GM19099 (cell line): ENCODE data around the gene HNMT.

ENCODE experiments used
- POLR2A ChIP-seq: IDR thresholded peaks from 3 replicates; pipeline ENCODE4 v1.6.1; 2011; ENCODE audit warnings: low read depth; ENCODE audit not compliant: insufficient read length; ENCODE audit errors: extremely low read depth

HNMT gene

DNA sequence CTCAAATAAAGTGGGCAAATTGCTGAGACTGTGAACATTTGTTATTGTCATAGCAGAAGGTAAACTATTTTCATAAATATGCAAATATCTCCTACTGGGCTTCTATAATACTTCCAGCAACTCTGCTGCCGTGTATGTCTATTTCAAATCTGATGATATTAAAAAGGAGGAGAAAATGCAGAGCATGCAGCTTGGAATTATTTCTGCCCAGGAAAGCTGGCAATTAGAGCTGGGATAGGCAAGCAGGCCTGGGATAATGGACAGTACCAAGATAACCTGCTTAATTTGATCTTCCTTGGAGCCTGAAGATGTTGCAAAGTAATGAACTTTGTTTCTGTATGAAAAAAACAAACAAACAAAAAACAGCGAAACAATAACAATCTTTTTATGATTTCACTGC is 72.8 kb downstream of the HNMT start:
- no peak for TF ChIP-seq POLR2A

DNA sequence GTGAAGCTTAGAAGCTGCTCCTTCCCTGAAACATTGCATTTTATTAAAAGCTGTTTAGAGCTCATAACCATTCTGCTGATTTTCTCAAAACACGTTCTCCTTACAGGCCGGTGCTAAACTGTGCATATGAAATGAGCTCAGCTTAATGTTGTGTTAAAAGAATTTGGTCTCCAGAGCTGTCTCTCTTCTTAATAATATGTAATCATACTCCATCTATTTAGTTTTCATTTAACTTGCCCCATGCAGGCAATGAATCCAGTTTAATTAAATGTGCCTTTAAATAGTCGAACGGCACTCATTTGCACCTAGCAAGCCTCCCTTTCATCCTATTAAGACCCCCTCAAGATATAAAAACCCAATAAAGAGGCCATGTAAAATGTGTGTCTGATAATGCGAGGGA is 76.3 kb downstream of the HNMT start:
- no peak for TF ChIP-seq POLR2A

DNA sequence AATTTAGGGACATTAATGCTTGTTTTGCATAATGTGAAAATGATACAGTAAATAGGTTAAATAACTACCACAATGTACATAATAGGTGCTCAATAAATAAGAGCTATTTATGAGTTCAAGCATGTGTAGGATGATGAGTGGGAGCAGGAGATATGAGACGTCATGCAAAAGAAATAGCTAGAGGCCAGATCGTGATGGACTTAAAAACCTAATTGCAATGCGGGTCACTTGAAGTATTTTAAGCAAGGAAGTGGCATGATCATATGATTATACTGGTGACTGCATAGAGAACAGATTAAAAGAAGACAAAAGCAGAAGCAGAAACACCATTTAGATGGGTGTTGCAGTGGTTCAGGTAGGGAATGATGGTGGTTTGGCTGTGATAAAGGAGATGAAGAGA is 78.0 kb downstream of the HNMT start:
- no peak for TF ChIP-seq POLR2A

DNA sequence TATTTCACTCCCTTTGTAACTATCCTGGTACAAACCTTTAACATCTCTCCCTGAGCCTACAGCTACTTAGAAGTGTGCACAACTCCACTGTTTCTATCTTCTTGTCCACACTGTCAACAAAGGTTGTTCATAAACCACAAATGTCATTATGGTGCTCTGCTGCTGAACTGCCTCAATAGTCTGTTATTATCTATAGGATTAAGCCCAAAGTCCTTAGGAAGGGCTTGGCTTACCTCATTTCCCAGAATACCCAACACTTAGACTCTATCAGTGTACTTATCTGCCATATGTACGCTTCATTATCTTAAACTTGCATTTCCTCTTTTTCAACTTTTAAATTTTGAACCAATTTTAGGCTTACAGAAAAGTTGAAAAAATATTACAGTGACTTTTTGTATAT is 94.2 kb downstream of the HNMT start:
- TF ChIP-seq POLR2A, result no peak

DNA sequence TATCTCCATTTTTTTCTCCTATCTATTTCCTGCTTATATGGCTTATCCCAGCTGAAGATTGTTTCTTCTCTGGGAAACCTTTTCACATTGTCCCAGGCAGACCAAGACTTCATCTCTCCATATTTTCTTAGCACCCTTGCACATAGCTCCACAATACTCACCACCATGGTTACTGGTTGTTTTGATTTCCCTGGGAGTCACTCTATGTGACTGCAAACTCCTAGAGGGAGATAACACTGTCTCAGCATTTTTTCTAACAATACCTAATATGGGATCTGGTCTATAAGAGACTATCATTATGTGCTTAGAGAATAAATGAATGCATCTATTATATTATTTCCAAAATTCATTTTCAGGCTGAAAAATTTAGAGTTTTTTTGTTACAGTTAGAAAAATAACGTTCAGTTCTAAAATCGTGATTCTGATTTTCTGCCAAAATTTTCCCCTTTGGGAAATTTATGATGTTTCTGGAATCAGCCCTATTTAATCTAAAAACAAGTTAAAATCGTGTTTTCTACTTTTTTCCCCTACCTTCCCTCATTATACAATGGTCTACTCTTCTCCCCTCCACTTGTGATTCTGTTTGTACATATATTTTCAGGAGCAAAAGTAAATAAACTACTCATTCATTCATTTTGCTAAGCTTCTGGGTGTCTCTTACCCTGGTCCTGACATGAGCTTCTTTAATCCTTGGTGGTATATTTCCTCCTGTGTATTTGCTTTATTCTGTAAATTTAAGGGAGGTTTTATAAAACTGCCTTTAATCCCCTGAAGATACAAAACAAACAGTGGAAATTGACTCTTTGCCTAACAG is 95.4 kb downstream of the HNMT start:
- no peak for TF ChIP-seq POLR2A

DNA sequence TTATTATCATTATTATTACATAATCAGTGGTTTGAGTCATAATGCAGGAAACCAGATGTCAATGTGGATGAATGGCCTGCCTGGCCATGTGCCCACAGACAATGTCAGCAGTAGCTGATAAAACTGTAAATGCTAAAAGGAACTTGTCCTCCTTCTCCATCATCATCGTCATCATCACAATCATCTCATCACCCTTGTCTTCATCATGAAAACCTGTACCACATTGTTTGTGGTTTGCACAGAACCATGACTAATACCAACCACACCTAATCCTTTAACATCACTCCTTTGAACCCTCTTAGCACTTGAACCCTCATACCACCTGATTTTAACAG is 96.0 kb downstream of the HNMT start:
- TF ChIP-seq POLR2A, result no peak

DNA sequence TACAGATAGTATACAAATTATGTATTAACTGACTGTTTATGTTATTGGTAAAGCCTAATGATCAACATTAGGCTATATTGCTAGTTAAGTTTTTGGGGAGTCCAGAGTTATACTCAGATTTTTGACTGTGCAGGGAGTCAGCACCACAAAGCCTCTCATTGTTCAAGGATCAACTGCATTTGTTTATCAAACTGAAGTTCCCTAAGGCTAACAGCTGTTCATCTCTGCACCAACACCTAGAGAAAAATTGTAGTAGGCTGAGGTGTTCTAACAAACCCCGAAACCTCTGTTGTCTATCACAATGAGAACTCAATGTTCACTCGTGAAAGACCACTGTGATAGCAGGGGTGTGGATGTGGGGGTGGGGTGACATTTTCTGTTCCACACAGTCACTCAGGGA is 97.7 kb downstream of the HNMT start:
- no peak for TF ChIP-seq POLR2A

DNA sequence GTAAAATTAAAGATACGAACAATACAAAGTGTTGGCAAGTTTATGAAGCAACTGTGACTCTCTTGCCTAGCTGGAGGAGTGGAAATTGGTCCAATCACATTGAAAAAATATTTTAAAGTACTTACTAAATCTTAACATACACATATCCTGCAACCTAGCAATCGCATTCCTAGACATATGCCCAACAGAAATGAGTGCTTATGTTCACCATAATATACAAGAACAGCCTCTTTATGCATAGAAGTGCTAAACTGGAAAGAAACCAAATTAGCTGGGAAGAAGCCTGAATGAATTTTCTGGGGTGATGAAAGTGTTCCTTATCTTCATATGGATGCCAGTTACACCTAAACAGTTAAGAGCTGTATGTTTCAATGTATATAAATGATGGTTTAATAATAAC is 98.9 kb downstream of the HNMT start:
- no peak for TF ChIP-seq POLR2A
